DOHH2 (cell line): ENCODE data around the gene PLA2G6.

Experiments used
- H3F3A ChIP-seq: fragments of 200-600 bp; sonication (generic), shearing (Covaris generic); 2 replicates; pipeline ENCODE4 v1.6.0; 2016; ENCODE audit warnings: antibody characterized with exemption, mild to moderate bottlenecking; ENCODE audit not compliant: control insufficient read depth, insufficient read depth
- H3K27ac ChIP-seq: fragments of 200-600 bp; sonication (generic); 2 replicates; pipeline ENCODE4 v1.5.1; 2014; ENCODE audit warnings: low read depth, mild to moderate bottlenecking, low read length, moderate library complexity
- H3K27me3 ChIP-seq: fragments of 200-600 bp; sonication (generic); 2 replicates; pipeline ENCODE4 v1.6.1; 2014; ENCODE audit warnings: mild to moderate bottlenecking, low read length, mixed read lengths; ENCODE audit not compliant: control insufficient read depth
- H3K36me3 ChIP-seq: fragments of 200-600 bp; sonication (generic); 2 replicates; pipeline ENCODE4 v1.6.1; 2014; ENCODE audit warnings: mild to moderate bottlenecking, low read length, moderate library complexity, mixed read lengths; ENCODE audit not compliant: control insufficient read depth
- H3K4me1 ChIP-seq: fragments of 200-600 bp; sonication (generic); 2 replicates; pipeline ENCODE4 v1.6.1; 2014; ENCODE audit warnings: mild to moderate bottlenecking, low read length, mixed read lengths; ENCODE audit not compliant: control insufficient read depth
- H3K4me2 ChIP-seq: fragments of 200-600 bp; sonication (generic); 2 replicates; pipeline ENCODE4 v1.6.0; 2014; ENCODE audit warnings: mild to moderate bottlenecking, low read length, moderate library complexity
- H3K4me3 ChIP-seq: fragments of 200-600 bp; sonication (generic); 2 replicates; pipeline ENCODE4 v1.5.1; 2014; ENCODE audit warnings: mild to moderate bottlenecking, low read length, mixed read lengths
- H3K79me2 ChIP-seq: fragments of 200-600 bp; sonication (generic); 2 replicates; pipeline ENCODE4 v1.6.1; 2014; ENCODE audit warnings: mild to moderate bottlenecking, low read length, mixed read lengths; ENCODE audit not compliant: control insufficient read depth
- H3K9me2 ChIP-seq: fragments of 200-600 bp; sonication (generic); replicated peaks from 2 replicates; pipeline ENCODE4 v1.6.1; 2014; ENCODE audit warnings: mild to moderate bottlenecking, low read length, mixed read lengths; ENCODE audit not compliant: control insufficient read depth
- H3K9me3 ChIP-seq: fragments of 200-600 bp; sonication (generic); 2 replicates; pipeline ENCODE4 v1.6.1; 2014; ENCODE audit warnings: antibody characterized with exemption, low read length, mixed read lengths; ENCODE audit not compliant: control insufficient read depth, insufficient read depth
- H4K20me1 ChIP-seq: fragments of 200-600 bp; sonication (generic); 2 replicates; pipeline ENCODE4 v1.6.0; 2014; ENCODE audit warnings: low read depth, mild to moderate bottlenecking, antibody characterized with exemption, low read length, moderate library complexity; ENCODE audit not compliant: control insufficient read depth, insufficient read depth
- EZH2phosphoT487 ChIP-seq: fragments of 200-600 bp; sonication (generic); IDR thresholded peaks from 2 replicates; pipeline ENCODE4 v1.6.1; 2017; ENCODE audit warnings: borderline replicate concordance, mild to moderate bottlenecking, antibody characterized with exemption, low read length, moderate library complexity, mixed read lengths
- TF ChIP-seq, protein P1 (sequence below): fragments of 200-600 bp; sonication (generic); IDR thresholded peaks from one replicate; pipeline ENCODE4 v1.5.1; 2014; ENCODE audit warnings: antibody characterized with exemption, mild to moderate bottlenecking, low read depth, low read length; ENCODE audit not compliant: poor library complexity, severe bottlenecking

Gene PLA2G6

DNA sequence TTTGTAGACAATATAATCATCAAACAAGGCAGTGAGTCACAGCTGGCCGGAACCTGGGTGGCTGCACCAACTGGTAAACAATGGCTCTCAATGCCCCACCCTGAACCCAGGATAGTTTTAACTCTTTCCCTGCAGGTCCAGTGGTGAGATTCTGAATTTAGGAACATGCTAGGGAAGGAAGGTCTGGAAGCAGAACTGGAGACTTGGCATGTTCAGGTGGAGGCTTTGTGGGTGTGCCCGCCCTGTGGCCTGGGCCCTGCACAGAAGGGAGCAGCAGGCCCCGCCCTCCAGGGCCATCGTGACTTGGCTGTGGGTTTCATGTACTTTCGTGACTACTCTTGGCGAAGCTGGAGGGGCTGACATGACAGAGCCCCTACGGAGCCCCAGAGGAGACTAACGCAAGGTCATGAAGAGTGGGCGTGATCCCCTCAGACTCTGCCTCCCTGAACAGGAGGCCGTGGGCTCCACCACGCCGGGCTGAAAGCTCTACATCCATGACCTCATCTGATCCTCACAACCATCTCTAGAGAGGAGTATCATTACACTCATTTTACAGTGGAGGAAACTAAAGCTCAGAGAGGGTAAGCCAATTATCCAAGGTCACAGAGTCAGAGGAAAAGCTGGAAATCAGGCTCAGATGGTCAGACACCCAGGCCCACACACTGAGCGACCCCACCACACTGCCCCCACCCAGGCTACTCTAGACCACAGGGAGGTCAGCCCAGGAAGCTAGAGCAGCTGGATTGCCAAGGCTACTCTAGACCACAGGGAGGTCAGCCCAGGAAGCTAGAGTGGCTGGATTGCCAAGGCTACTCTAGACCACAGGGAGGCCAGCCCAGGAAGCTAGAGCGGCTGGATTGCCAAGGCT, 47.5 kb upstream of the PLA2G6 start:
- H3K4me1 ChIP-seq = no peaks in the 10 kb centered on the region
- H3F3A ChIP-seq = no peaks in the 10 kb centered on the region
- H3K27me3 ChIP-seq = no peaks in the 10 kb centered on the region
- no peak overlapping the region for H3K4me3 ChIP-seq
- no peaks in the 10 kb centered on the region for H3K9me2 ChIP-seq
- H3K36me3 ChIP-seq = no peaks in the 10 kb centered on the region
- H3K4me2 ChIP-seq = no peak overlapping the region
- H3K27ac ChIP-seq = no peak overlapping the region
- H4K20me1 ChIP-seq = no peaks in the 10 kb centered on the region
- H3K79me2 ChIP-seq = no peaks in the 10 kb centered on the region
- TF ChIP-seq, protein P1, sequence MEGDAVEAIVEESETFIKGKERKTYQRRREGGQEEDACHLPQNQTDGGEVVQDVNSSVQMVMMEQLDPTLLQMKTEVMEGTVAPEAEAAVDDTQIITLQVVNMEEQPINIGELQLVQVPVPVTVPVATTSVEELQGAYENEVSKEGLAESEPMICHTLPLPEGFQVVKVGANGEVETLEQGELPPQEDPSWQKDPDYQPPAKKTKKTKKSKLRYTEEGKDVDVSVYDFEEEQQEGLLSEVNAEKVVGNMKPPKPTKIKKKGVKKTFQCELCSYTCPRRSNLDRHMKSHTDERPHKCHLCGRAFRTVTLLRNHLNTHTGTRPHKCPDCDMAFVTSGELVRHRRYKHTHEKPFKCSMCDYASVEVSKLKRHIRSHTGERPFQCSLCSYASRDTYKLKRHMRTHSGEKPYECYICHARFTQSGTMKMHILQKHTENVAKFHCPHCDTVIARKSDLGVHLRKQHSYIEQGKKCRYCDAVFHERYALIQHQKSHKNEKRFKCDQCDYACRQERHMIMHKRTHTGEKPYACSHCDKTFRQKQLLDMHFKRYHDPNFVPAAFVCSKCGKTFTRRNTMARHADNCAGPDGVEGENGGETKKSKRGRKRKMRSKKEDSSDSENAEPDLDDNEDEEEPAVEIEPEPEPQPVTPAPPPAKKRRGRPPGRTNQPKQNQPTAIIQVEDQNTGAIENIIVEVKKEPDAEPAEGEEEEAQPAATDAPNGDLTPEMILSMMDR = no peak
- TF ChIP-seq EZH2phosphoT487 = no peak
- H3K9me3 ChIP-seq = no peaks in the 10 kb centered on the region

DNA sequence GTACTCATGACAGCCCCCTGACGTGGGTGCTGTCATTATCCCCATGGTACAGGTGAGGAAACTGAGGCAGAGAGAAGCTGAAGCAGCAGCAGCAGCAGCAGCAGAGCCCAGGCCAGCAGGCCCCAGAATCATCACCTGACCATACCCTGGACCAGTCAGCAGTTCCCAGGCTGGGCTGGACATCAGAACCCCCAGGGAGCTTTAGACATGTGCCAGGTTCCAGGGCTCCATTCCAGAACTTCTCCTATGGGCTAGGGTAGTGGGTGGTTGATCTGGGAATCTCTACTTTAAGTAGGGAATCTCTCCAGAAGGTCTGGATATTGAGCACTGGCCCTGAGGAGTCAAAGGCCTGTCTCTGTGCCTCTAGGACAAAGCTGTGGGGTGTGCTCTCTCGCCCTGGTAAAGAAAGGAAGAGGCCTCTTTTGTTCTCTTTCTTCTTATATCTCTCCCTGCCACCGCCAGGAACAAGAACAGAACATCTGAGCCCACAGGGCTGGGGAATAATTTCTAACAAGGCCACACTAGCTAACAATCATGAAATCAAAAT, 46.8 kb upstream of the PLA2G6 start:
- no peaks in the 10 kb centered on the region for H3F3A ChIP-seq
- H3K27ac ChIP-seq = no peak overlapping the region
- TF ChIP-seq, protein P1 = no peak
- TF ChIP-seq EZH2phosphoT487 = no peak
- H3K9me2 ChIP-seq = no peaks in the 10 kb centered on the region
- no peaks in the 10 kb centered on the region for H4K20me1 ChIP-seq
- H3K36me3 ChIP-seq = no peaks in the 10 kb centered on the region
- H3K4me2 ChIP-seq = no peak overlapping the region
- H3K27me3 ChIP-seq = no peaks in the 10 kb centered on the region
- H3K79me2 ChIP-seq = no peaks in the 10 kb centered on the region
- H3K4me1 ChIP-seq = no peaks in the 10 kb centered on the region
- no peaks in the 10 kb centered on the region for H3K9me3 ChIP-seq
- H3K4me3 ChIP-seq = no peak overlapping the region

DNA sequence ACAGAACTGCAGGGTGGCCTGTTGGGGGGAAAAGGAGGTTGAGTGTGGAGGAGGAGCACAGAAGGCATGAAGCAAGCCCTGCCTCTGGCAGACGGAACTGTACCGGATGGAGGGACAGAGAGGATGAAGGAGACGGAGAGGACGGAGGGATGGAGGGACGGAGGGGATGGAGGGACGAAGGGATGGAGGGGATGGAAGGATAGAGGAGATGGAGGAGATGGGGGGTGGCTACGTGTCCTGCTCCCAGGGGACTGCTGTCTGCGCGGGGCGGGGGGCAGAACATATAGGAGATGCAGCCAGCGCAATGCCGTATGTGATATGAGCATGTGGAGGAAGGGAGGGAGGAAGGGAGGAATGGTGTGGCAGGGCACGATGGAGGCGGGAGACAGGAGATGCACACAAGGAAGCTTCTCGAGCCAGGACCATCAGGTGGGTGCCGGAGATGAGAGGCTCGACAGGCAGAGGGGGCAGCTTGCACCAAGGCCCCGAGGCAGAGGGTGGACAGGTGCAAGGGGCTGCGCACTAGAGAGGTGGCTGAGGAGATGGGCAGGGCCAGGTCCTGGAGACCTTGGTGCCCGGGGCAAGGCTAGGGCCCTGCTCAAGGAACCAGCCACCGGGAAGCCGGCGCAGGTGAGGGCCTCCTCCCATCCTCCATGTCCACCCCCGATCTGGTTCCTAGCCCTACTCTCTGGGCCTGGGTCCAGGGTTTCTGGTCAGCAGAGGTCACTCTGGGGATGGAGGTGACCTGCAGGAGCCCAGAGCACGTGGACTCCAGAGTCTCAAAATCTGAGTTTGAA, 45.4 kb upstream of the PLA2G6 start:
- no peaks in the 10 kb centered on the region for H3K4me1 ChIP-seq
- no peaks in the 10 kb centered on the region for H3K79me2 ChIP-seq
- H3K9me2 ChIP-seq = no peaks in the 10 kb centered on the region
- H4K20me1 ChIP-seq = no peaks in the 10 kb centered on the region
- no peak overlapping the region for H3K4me3 ChIP-seq
- no peaks in the 10 kb centered on the region for H3F3A ChIP-seq
- TF ChIP-seq, protein P1 = no peak
- no peak for TF ChIP-seq EZH2phosphoT487
- no peak overlapping the region for H3K4me2 ChIP-seq
- H3K27me3 ChIP-seq = no peaks in the 10 kb centered on the region
- no peak overlapping the region for H3K27ac ChIP-seq
- no peaks in the 10 kb centered on the region for H3K36me3 ChIP-seq
- no peaks in the 10 kb centered on the region for H3K9me3 ChIP-seq
